H9 (cell line): Measurements from ENCODE around the gene CIPC. TPM values are rescaled to one million over a fixed set of nuclear protein-coding genes. Genes with fewer than 3 reads are reported as not detected.

ENCODE experiments used
- DNase-seq: peaks from one replicate; pipeline ENCODE4 v3.0.0-alpha.2; 2017
- H2AFZ ChIP-seq: one replicate; pipeline ENCODE4 v1.6.1; 2013; ENCODE audit warnings: mild to moderate bottlenecking, low read length, control low read depth, moderate library complexity
- H2AK5ac ChIP-seq: 2 replicates; pipeline ENCODE4 v1.6.1; 2013; ENCODE audit warnings: low read length, control low read depth, mixed read lengths; ENCODE audit not compliant: insufficient read length
- H2BK120ac ChIP-seq: one replicate; pipeline ENCODE4 v1.6.1; 2013; ENCODE audit warnings: low read depth, mild to moderate bottlenecking, low read length, control low read depth, inconsistent platforms; ENCODE audit not compliant: poor library complexity, severe bottlenecking
- H2BK12ac ChIP-seq: 2 replicates; pipeline ENCODE4 v1.6.1; 2013; ENCODE audit warnings: low read length, control low read depth, mixed read lengths, low read depth; ENCODE audit not compliant: insufficient read length
- H2BK15ac ChIP-seq: 2 replicates; pipeline ENCODE4 v1.6.1; 2013; ENCODE audit warnings: low read depth, low read length, control low read depth
- H2BK20ac ChIP-seq: one replicate; pipeline ENCODE4 v1.6.1; 2013; ENCODE audit warnings: low read depth, mild to moderate bottlenecking, low read length, control low read depth, inconsistent platforms; ENCODE audit not compliant: poor library complexity, severe bottlenecking
- H2BK5ac ChIP-seq: 2 replicates; pipeline ENCODE4 v1.6.1; 2013; ENCODE audit warnings: low read length, control low read depth, mixed read lengths; ENCODE audit not compliant: insufficient read length
- H3K14ac ChIP-seq: 2 replicates; pipeline ENCODE4 v1.6.1; 2013; ENCODE audit warnings: low read length, control low read depth; ENCODE audit not compliant: insufficient read depth
- H3K18ac ChIP-seq: 2 replicates; pipeline ENCODE4 v1.6.1; 2013; ENCODE audit warnings: low read depth, mild to moderate bottlenecking, mixed read lengths, low read length, control low read depth; ENCODE audit not compliant: insufficient read length
- H3K23ac ChIP-seq: 2 replicates; pipeline ENCODE4 v1.6.1; 2013; ENCODE audit warnings: low read length, control low read depth, mixed read lengths, low read depth; ENCODE audit not compliant: insufficient read length
- H3K23me2 ChIP-seq: 2 replicates; pipeline ENCODE4 v1.6.1; 2013; ENCODE audit warnings: low read depth, mild to moderate bottlenecking, mixed read lengths, low read length, control low read depth; ENCODE audit not compliant: insufficient read length, poor library complexity, severe bottlenecking
- H3K27ac ChIP-seq: 2 replicates; pipeline ENCODE4 v1.5.1; 2013; ENCODE audit warnings: low read length, control low read depth, mixed read lengths, low read depth; ENCODE audit not compliant: insufficient read length
- H3K27me3 ChIP-seq: 2 replicates; pipeline ENCODE4 v1.6.1; 2013; ENCODE audit warnings: low read length, control low read depth, inconsistent platforms; ENCODE audit not compliant: insufficient read depth
- H3K4ac ChIP-seq: 2 replicates; pipeline ENCODE4 v1.6.1; 2013; ENCODE audit warnings: low read depth, mild to moderate bottlenecking, control low read depth, inconsistent platforms, low read length, moderate library complexity
- H3K4me1 ChIP-seq: 2 replicates; pipeline ENCODE4 v1.6.1; 2013; ENCODE audit warnings: low read length, control low read depth, inconsistent platforms; ENCODE audit not compliant: insufficient read depth
- H3K4me2 ChIP-seq: 2 replicates; pipeline ENCODE4 v1.6.1; 2013; ENCODE audit warnings: low read length, control low read depth, mixed read lengths; ENCODE audit not compliant: insufficient read length, insufficient read depth
- H3K56ac ChIP-seq: 2 replicates; pipeline ENCODE4 v1.6.1; 2013; ENCODE audit warnings: low read depth, mild to moderate bottlenecking, mixed read lengths, low read length, control low read depth; ENCODE audit not compliant: insufficient read length
- H3K79me1 ChIP-seq: 2 replicates; pipeline ENCODE4 v1.6.1; 2013; ENCODE audit warnings: low read depth, mild to moderate bottlenecking, moderate library complexity, low read length, control low read depth, inconsistent platforms; ENCODE audit not compliant: insufficient read depth, poor library complexity, severe bottlenecking
- H3K79me2 ChIP-seq: 2 replicates; pipeline ENCODE4 v1.6.1; 2013; ENCODE audit warnings: low read length, control low read depth, inconsistent platforms; ENCODE audit not compliant: insufficient read depth
- H3K9ac ChIP-seq: 2 replicates; pipeline ENCODE4 v1.6.1; 2013; ENCODE audit warnings: low read length, control low read depth, mixed read lengths; ENCODE audit not compliant: insufficient read length; ENCODE audit errors: extremely low read depth
- H3K9me3 ChIP-seq: one replicate; pipeline ENCODE4 v1.6.1; 2013; ENCODE audit warnings: low read depth, low read length, inconsistent platforms; ENCODE audit not compliant: control insufficient read depth
- H3T11ph ChIP-seq: one replicate; pipeline ENCODE4 v1.6.1; 2013; ENCODE audit warnings: mild to moderate bottlenecking, low read length, control low read depth, inconsistent platforms
- H4K20me1 ChIP-seq: one replicate; pipeline ENCODE4 v1.6.1; 2013; ENCODE audit not compliant: control insufficient read depth, insufficient read length, insufficient read depth
- H4K5ac ChIP-seq: 2 replicates; pipeline ENCODE4 v1.6.1; 2013; ENCODE audit warnings: low read depth, mild to moderate bottlenecking, mixed read lengths, low read length, control low read depth; ENCODE audit not compliant: insufficient read length
- H4K8ac ChIP-seq: replicated peaks from 2 replicates; pipeline ENCODE4 v1.6.1; 2013; ENCODE audit warnings: low read length, control low read depth, mixed read lengths, low read depth; ENCODE audit not compliant: insufficient read length
- H4K91ac ChIP-seq: 2 replicates; pipeline ENCODE4 v1.6.1; 2013; ENCODE audit warnings: low read depth, mild to moderate bottlenecking, moderate library complexity, mixed read lengths, low read length, control low read depth; ENCODE audit not compliant: insufficient read length
- H3K27ac Mint-ChIP-seq, 3 experiments: 2 replicates in 2 of 3; 3 replicates in 1 of 3; pipeline ENCODE4 v1.8.0; 2020 to 2021; ENCODE audit warnings: mixed read lengths in 3 of 3, mild to moderate bottlenecking in 1 of 3, moderate library complexity in 1 of 3
- H3K27me3 Mint-ChIP-seq: 2 replicates; pipeline ENCODE4 v1.8.0; 2021; ENCODE audit warnings: low read depth, mild to moderate bottlenecking, moderate library complexity, mixed read lengths
- H3K36me3 Mint-ChIP-seq, 3 experiments: 2 replicates in 2 of 3; 3 replicates in 1 of 3; pipeline ENCODE4 v1.8.0; 2020 to 2021; ENCODE audit warnings: low read depth in 3 of 3, mixed read lengths in 3 of 3; ENCODE audit not compliant: insufficient read depth in 1 of 3
- H3K4me1 Mint-ChIP-seq, 2 experiments: 2 replicates each; pipeline ENCODE4 v1.8.0; 2020; ENCODE audit warnings: mixed read lengths in 2 of 2
- H3K4me3 Mint-ChIP-seq, 2 experiments: 2 replicates in 1 of 2; 3 replicates in 1 of 2; pipeline ENCODE4 v1.8.0; 2020 to 2021; ENCODE audit warnings: mild to moderate bottlenecking in 2 of 2, mixed read lengths in 2 of 2, moderate library complexity in 1 of 2
- H3K9me3 Mint-ChIP-seq, 2 experiments: 2 replicates in 1 of 2; 3 replicates in 1 of 2; pipeline ENCODE4 v1.8.0; 2020; ENCODE audit warnings: mild to moderate bottlenecking in 2 of 2, mixed read lengths in 2 of 2, moderate library complexity in 1 of 2
- CTCF ChIP-seq: fragments of 200-600 bp; sonication (generic); conservative IDR thresholded peaks from 3 replicates; pipeline ENCODE4 v1.8.0; 2021; ENCODE audit warnings: antibody characterized with exemption, mild to moderate bottlenecking
- WGBS: extraction: QIAGEN DNeasy Blood & Tissue Kit; methylation state at CpG from one replicate; pipeline ENCODE4 v1.1.7; 2013; ENCODE audit warnings: missing lambda C conversion rate, low lambda C conversion rate, mixed read lengths; ENCODE audit not compliant: insufficient read length; ENCODE audit errors: extremely low coverage; 5-methylcytosine and 5-hydroxymethylcytosine counted together
- total RNA-seq: library from RNA; stranded (reverse); gene quantifications from 2 replicates; pipeline ENCODE4 v1.2.1, GENCODE V29; 2021

CIPC gene
- total RNA-seq, 1 experiment from 2014 or later = 23.4 TPM

DNA sequence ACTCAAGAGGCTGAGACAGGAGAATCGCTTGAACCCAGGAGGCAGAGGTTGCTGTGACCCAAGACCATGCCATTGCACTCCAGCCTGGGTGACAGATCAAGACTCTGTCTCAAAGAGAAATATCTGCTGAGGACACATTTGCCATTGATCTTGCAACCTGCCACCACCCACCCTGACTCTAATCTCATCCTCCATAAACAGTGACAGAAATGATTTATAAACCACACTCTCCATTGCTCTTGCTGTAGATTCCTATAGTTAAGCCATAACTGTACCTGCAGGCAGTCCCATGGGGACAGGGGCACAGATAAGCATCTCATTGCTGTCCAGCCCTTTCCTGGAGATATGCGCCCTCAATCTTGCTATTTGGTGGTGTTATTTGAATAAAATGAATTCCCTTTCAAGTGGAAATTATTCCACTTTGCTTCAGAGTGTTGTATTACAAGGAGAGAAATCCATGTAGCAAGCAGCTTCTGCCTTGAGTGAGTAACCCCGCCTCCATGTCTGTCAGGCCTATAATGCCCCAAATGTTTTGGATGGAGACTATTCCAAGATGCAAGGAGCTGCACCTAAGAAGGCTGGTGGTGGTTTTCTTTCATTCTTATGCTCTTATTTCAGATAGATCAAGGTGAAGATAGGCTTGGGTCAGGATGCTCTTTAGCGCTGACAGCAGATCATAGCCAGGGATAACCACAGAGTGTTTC, 46.5 kb downstream of the CIPC start:
- Histone ChIP-seq H2AK5ac (no peak overlapping the region), H4K20me1 (no peaks in the 10 kb centered on the region), H2BK15ac (no peak overlapping the region), H2BK120ac (no peak overlapping the region), H3K14ac (no peak overlapping the region), H3K4me1 (peaks cover 30% of the 10 kb centered on the region; the same call in 1 of the 2 replicates), H4K5ac (no peak overlapping the region), H2BK20ac (no peak overlapping the region), H3K9me3 (no peaks in the 10 kb centered on the region), H3K18ac (no peak overlapping the region), H2BK12ac (no peak overlapping the region), H3K23me2 (peaks cover 29% of the 10 kb centered on the region), H3K9ac (no peak overlapping the region), H4K91ac (no peak overlapping the region), H2BK5ac (no peak overlapping the region), H3K27ac (no peak overlapping the region), H3K79me2 (0 out of 2 replicates have a peak, but pooled peaks cover 2% of the 10 kb centered on the region), H3K4ac (no peak overlapping the region), H3T11ph (no peak overlapping the region), H3K56ac (no peak overlapping the region), H3K23ac (no peak overlapping the region), H3K27me3 (no peaks in the 10 kb centered on the region), H2AFZ (no peak overlapping the region), H3K4me2 (no peak overlapping the region), H3K79me1 (no peaks in the 10 kb centered on the region), H4K8ac (no peak overlapping the region)
- DNase-seq = no peak
- no CpG with 5 or more reads among the region's 4 CpGs for WGBS
- no peak for TF ChIP-seq CTCF
- Mint-ChIP-seq H3K27ac (no peak overlapping the region), H3K4me3 (peak overlapping the region in 1 of 2 experiments; percentile 31; a peak in 3 of 5 replicates), H3K36me3 (no peaks in the 10 kb centered on the region), H3K9me3 (no peaks in the 10 kb centered on the region), H3K27me3 (peaks cover 20% of the 10 kb centered on the region), H3K4me1 (peaks cover 56 to 60% of the 10 kb centered on the region in 2 experiments)
